HepG2 (cell line): ENCODE measurements around the gene DDIT4. TPM values are rescaled to one million over a fixed set of nuclear protein-coding genes. Genes with fewer than 3 reads are reported as not detected.

Experiments
- ATAC-seq: fragments of 200-7000 bp; cut with Tn5 transposase; 3 replicates; pipeline ENCODE4 v1.9.1; 2020; ENCODE audit warnings: mild to moderate bottlenecking, moderate library complexity
- BruUV-seq: library from RNA; stranded (reverse); fragments of 400-500 nt; replicated peaks from 2 replicates; lab custom pipeline; 2021; lab: Mats Ljungman, UMichigan
- CTCF ChIA-PET: fragments of 300-600 bp; formaldehyde crosslinking; extraction: SDS; loops from one replicate; lab custom pipeline; 2021; ENCODE audit warnings: low total read pairs, inconsistent platforms, low intra/inter-chr PET ratio; lab: Yijun Ruan, JAX
- POLR2A ChIA-PET: fragments of 350-600 bp; sonication (Branson Sonifier 250); formaldehyde crosslinking; loops from one replicate; lab custom pipeline; 2020; ENCODE audit warnings: antibody characterized with exemption, inconsistent platforms; lab: Yijun Ruan, JAX
- DNase-seq: peaks from one replicate; pipeline ENCODE4 v3.0.0-alpha.2; 2015; ENCODE audit warnings: low spot score
- FAIRE-seq: peaks from 3 replicates; lab custom pipeline; 2011; peaks lifted over from hg19 to GRCh38; lab: Jason Lieb, UNC
- H2AFZ ChIP-seq: one replicate; pipeline ENCODE4 v1.6.1; 2011; ENCODE audit warnings: low read length, inconsistent platforms
- H3K27ac ChIP-seq: fragments of 300-600 bp; 3 replicates; pipeline ENCODE4 v1.8.0; 2011; ENCODE audit warnings: mixed run types, mild to moderate bottlenecking, mixed read lengths, low read length, inconsistent platforms; ENCODE audit not compliant: insufficient read depth; ENCODE audit errors: extremely low read length
- H3K27me3 ChIP-seq, 2 experiments: fragments of 200-600 bp in 1 of 2; 2 replicates in 1 of 2; 3 replicates in 1 of 2; pipeline versions ENCODE4 v1.6.0 to v1.8.0; 2011; ENCODE audit warnings: low read length in 2 of 2, mild to moderate bottlenecking in 2 of 2, moderate library complexity in 2 of 2, inconsistent platforms in 1 of 2; ENCODE audit not compliant: insufficient read depth in 2 of 2, control insufficient read depth in 1 of 2
- H3K36me3 ChIP-seq, 2 experiments: fragments of 200-600 bp in 1 of 2; replicated peaks in 1 of 2; 2 replicates in 1 of 2; 3 replicates in 1 of 2; pipeline versions ENCODE4 v1.5.1 to v1.8.0; 2011; ENCODE audit warnings: low read length in 2 of 2, inconsistent platforms in 1 of 2; ENCODE audit not compliant: insufficient read depth in 2 of 2, control insufficient read depth in 1 of 2
- H3K4me1 ChIP-seq: 2 replicates; pipeline ENCODE4 v1.5.1; 2012; ENCODE audit warnings: low read length, inconsistent platforms; ENCODE audit not compliant: insufficient read depth
- H3K4me2 ChIP-seq: 2 replicates; pipeline ENCODE4 v1.6.0; 2011; ENCODE audit warnings: low read depth, low read length, inconsistent platforms
- H3K4me3 ChIP-seq, 3 experiments: fragments of 200-600 bp in 1 of 3; sonication (generic), shearing (Covaris generic) in 1 of 3; replicated peaks in 1 of 3; 2 replicates each; pipeline ENCODE4 v1.5.1; 2011 to 2016; ENCODE audit warnings: low read length in 3 of 3, inconsistent platforms in 2 of 3, low read depth in 2 of 3, mild to moderate bottlenecking in 2 of 3, control low read depth in 1 of 3, mixed read lengths in 1 of 3; ENCODE audit not compliant: insufficient read depth in 1 of 3
- H3K79me2 ChIP-seq: one replicate; pipeline ENCODE4 v1.6.1; 2011; ENCODE audit warnings: low read length, inconsistent platforms; ENCODE audit not compliant: insufficient read depth
- H3K9ac ChIP-seq: 2 replicates; pipeline ENCODE4 v1.6.0; 2011; ENCODE audit warnings: mild to moderate bottlenecking, low read depth, low read length, inconsistent platforms; ENCODE audit not compliant: insufficient read depth
- H3K9me3 ChIP-seq: 2 replicates; pipeline ENCODE4 v1.5.1; 2012; ENCODE audit warnings: mild to moderate bottlenecking, low read length
- H4K20me1 ChIP-seq: 2 replicates; pipeline ENCODE4 v1.6.0; 2011; ENCODE audit warnings: inconsistent platforms, mild to moderate bottlenecking, low read length, moderate library complexity; ENCODE audit not compliant: insufficient read depth
- BCL6 ChIP-seq: IDR thresholded peaks from 2 replicates; pipeline ENCODE4 v1.6.1; 2016; ENCODE audit warnings: missing genetic modification reagents, missing compliant biosample characterization
- FOXO1 ChIP-seq: sonication (generic); formaldehyde crosslinking; IDR thresholded peaks from 2 replicates; pipeline ENCODE4 v1.4.0; 2020; ENCODE audit warnings: missing genetic modification reagents
- HBP1 ChIP-seq: IDR thresholded peaks from 2 replicates; pipeline ENCODE4 v1.6.1; 2016; ENCODE audit warnings: low read depth, control low read depth
- HNRNPUL1 ChIP-seq: fragments of 200-400 bp; formaldehyde crosslinking; IDR thresholded peaks from 2 replicates; pipeline ENCODE4 v1.6.1; 2017; ENCODE audit warnings: low read depth, mild to moderate bottlenecking, low read length, moderate library complexity
- HOXA9 ChIP-seq: sonication (generic); formaldehyde crosslinking; IDR thresholded peaks from 2 replicates; pipeline ENCODE4 v1.8.1; 2022; ENCODE audit warnings: missing genetic modification reagents, mild to moderate bottlenecking, moderate library complexity, borderline replicate concordance
- KAT7 ChIP-seq: IDR thresholded peaks from 2 replicates; pipeline ENCODE4 v1.6.1; 2018; ENCODE audit warnings: borderline replicate concordance, missing compliant biosample characterization
- MBNL3 ChIP-seq: fragments of 250-450 bp; sonication (Bioruptor Pico); conservative IDR thresholded peaks from 2 replicates; pipeline ENCODE4 v1.8.0; 2022; ENCODE audit warnings: mild to moderate bottlenecking, inconsistent platforms
- RXRB ChIP-seq: IDR thresholded peaks from 2 replicates; pipeline ENCODE4 v1.6.1; 2016; ENCODE audit warnings: borderline replicate concordance, missing genetic modification reagents, missing compliant biosample characterization
- ZFP41 ChIP-seq: sonication (generic); formaldehyde crosslinking; IDR thresholded peaks from 2 replicates; pipeline ENCODE4 v1.4.0; 2020; ENCODE audit warnings: mild to moderate bottlenecking, missing genetic modification reagents, borderline replicate concordance
- ZNF331 ChIP-seq: sonication (generic); formaldehyde crosslinking; IDR thresholded peaks from 2 replicates; pipeline ENCODE4 v1.4.0; 2020; ENCODE audit warnings: missing genetic modification reagents
- WGBS: methylation state at CpG from one replicate; pipeline ENCODE4 v1.1.6; 2017; ENCODE audit warnings: low lambda C conversion rate; 5-methylcytosine and 5-hydroxymethylcytosine counted together
- in situ Hi-C: cut with HindIII; loops from 2 replicates; pipeline ENCODE4 v1.10.0; 2017; ENCODE audit warnings: low pct_unique_long_range_greater_than_20kb; ENCODE audit not compliant: extremely low pct_ligation_motif_present
- intact Hi-C: fragments of 100-400 bp; cut with micrococcal nuclease; formaldehyde crosslinking; loops from one replicate; pipeline ENCODE4 v1.10.0; 2022; ENCODE audit not compliant: unreplicated experiment
- polyA plus RNA-seq, 8 experiments: library from polyadenylated mRNA; depleted of rRNA in 3 of 8; stranded (reverse) in 7 of 8; unstranded in 1 of 8; fragments of >200 nt; fragmentation: Illumina TruSeq in 4 of 8; extraction: Trizol in 4 of 8; gene quantifications; 2 replicates each; pipeline versions ENCODE4 v1.2.1 to v1.2.3, GENCODE V29; 2011 to 2016; ENCODE audit warnings: low read depth in 4 of 8, missing spikeins in 1 of 8, mixed read lengths in 1 of 8; ENCODE audit not compliant: insufficient read depth in 1 of 8
- total RNA-seq, 5 experiments: library from RNA; depleted of rRNA; stranded (reverse); fragments of >200 nt; fragmentation: Illumina TruSeq; extraction: Trizol; gene quantifications; 2 replicates each; pipeline ENCODE4 v1.2.3, GENCODE V29; 2016; ENCODE audit warnings: low read depth in 1 of 5
- TF ChIP-seq, protein P1 (sequence below): IDR thresholded peaks from 2 replicates; pipeline ENCODE4 v1.6.1; 2016; ENCODE audit warnings: missing biosample characterization, missing genetic modification reagents, low read depth

The DDIT4 gene
- total and polyA plus RNA-seq, 2 of the 13 experiments (the other 11 are each of a cell fraction or from before 2014, with no cell fraction given): 35.6 to 40.7 TPM

- H3K27ac ChIP-seq: no peak overlapping the region
- H3K36me3 ChIP-seq: no peaks in the 10 kb centered on the region
- FAIRE-seq (no peak), DNase-seq (no peak), ATAC-seq (no peak)
- H3K4me1 ChIP-seq: peaks cover 59% of the 10 kb centered on the region
- in situ Hi-C loops (no loop called here), intact Hi-C loops (no loop called here)
- H3K4me3 ChIP-seq: no peak overlapping the region
- WGBS: 65% methylated on average over 5 of the region's 5 CpGs
- H3K9ac ChIP-seq: no peak overlapping the region
- no TSS peak for BruUV-seq
- POLR2A ChIA-PET: interaction anchor here (11.9 kb wide), 1 partner anchor 13 kb away, joined by 168 read pairs; no protein-coding TSS in a partner anchor
- CTCF ChIA-PET: no interaction called here
- TF ChIP-seq BCL6 (CRISPR knock-in tag) (no peak), HBP1 (CRISPR knock-in tag) (no peak), KAT7 (CRISPR knock-in tag) (no peak), ZFP41 (CRISPR knock-in tag) (no peak), MBNL3 (CRISPR knock-in tag) (no peak), RXRB (CRISPR knock-in tag) (no peak), ZNF331 (no peak), HOXA9 (CRISPR knock-in tag) (no peak), FOXO1 (CRISPR knock-in tag) (no peak), HNRNPUL1 (no peak)
- TF ChIP-seq, protein P1, sequence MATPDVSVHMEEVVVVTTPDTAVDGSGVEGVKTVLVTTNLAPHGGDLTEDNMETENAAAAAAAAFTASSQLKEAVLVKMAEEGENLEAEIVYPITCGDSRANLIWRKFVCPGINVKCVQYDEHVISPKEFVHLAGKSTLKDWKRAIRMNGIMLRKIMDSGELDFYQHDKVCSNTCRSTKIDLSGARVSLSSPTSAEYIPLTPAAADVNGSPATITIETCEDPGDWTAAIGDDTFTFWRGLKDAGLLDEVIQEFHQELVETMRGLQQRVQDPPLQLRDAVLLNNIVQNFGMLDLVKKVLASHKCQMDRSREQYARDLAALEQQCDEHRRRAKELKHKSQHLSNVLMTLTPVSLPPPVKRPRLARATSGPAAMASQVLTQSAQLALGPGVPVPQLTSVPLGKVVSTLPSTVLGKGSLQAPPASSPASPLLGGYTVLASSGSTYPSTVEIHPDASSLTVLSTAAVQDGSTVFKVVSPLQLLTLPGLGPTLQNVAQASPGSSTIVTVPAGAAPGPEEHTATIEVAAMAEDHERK (CRISPR knock-in tag): no peak
- H3K9me3 ChIP-seq: no peaks in the 10 kb centered on the region
- no peaks in the 10 kb centered on the region for H4K20me1 ChIP-seq
- no peak overlapping the region for H3K4me2 ChIP-seq
- no peaks in the 10 kb centered on the region for H3K79me2 ChIP-seq
- no peaks in the 10 kb centered on the region for H3K27me3 ChIP-seq
- no peak overlapping the region for H2AFZ ChIP-seq
These were observed 32.6 kb downstream of the DDIT4 start for GRCh38 chr10:72306215-72306760.
